ENCODE data around the gene IQSEC1. TPM values are rescaled to one million over a fixed set of nuclear protein-coding genes. Genes with fewer than 3 reads are reported as not detected.

IQSEC1 gene
- polyA plus RNA-seq, 1 donor (not counting 4 experiments of a cell fraction or from before 2014, with no cell fraction given): 2.8 TPM

- TF ChIP-seq EZH2 (IDR thresholded peaks at IDR 0.05; ENCODE audit: low read length) (no peak), CTCF (optimal IDR thresholded peaks at IDR 0.05 in 1 of 3, IDR thresholded peaks at IDR 0.05 in 1 of 3, conservative IDR thresholded peaks at IDR 0.05 in 1 of 3; ENCODE audit: extremely low read depth in 1 of 3, insufficient read depth in 2 of 3, low read length in 3 of 3) (no peak)
- DNase-seq (ENCODE audit: low read depth, low spot score) (no peak), FAIRE-seq (no peak)
- H3K27me3 ChIP-seq (ENCODE audit: control insufficient read depth, extremely low read depth, insufficient read depth, low read length): peaks cover 4% of the 10 kb centered on the region
- no peak overlapping the region for H2AFZ ChIP-seq (ENCODE audit: control insufficient read depth, low read length)
- no peaks in the 10 kb centered on the region for H3K4me1 ChIP-seq (ENCODE audit: control insufficient read depth, extremely low read depth, insufficient read depth, low read length)
- dilution Hi-C loops (cut with MboI; ENCODE audit: extremely low pct_ligation_motif_present, low sequenced_read_pairs): no loop called here
- H3K36me3 ChIP-seq (ENCODE audit: control insufficient read depth in 2 of 2, extremely low read depth in 1 of 2, insufficient read depth in 2 of 2, low read length in 2 of 2): no peaks in the 10 kb centered on the region
- no peak overlapping the region for H3K9ac ChIP-seq (ENCODE audit: control insufficient read depth, extremely low read depth, insufficient read depth, low read length)
- H3K9me3 ChIP-seq (ENCODE audit: control insufficient read depth, low read depth, low read length): no peaks in the 10 kb centered on the region
- no peaks in the 10 kb centered on the region for H3K9me1 ChIP-seq (ENCODE audit: control insufficient read depth, extremely low read depth, insufficient read depth, low read length)
- H3K4me3 ChIP-seq (ENCODE audit: control insufficient read depth in 2 of 3, extremely low read depth in 1 of 3, insufficient read depth in 2 of 3, low read depth in 1 of 3, low read length in 3 of 3): no peak overlapping the region
- H3K79me2 ChIP-seq (ENCODE audit: control insufficient read depth, insufficient read depth, low read length): no peaks in the 10 kb centered on the region
- H4K20me1 ChIP-seq (ENCODE audit: control insufficient read depth, extremely low read depth, insufficient read depth, low read length): no peaks in the 10 kb centered on the region
- no peak overlapping the region for H3K27ac ChIP-seq (ENCODE audit: control insufficient read depth, insufficient read depth, low read length)
- H3K4me2 ChIP-seq (ENCODE audit: control insufficient read depth, extremely low read depth, insufficient read depth, low read depth, low read length): no peak overlapping the region
Measured at GRCh38 chr3:13045904-13046568, 27.2 kb downstream of the IQSEC1 start.

GRCh38 chr3:13045241-13045903 lies 27.9 kb downstream of the IQSEC1 start:
- no peak overlapping the region for H3K4me3 ChIP-seq (ENCODE audit: control insufficient read depth in 2 of 3, extremely low read depth in 1 of 3, insufficient read depth in 2 of 3, low read depth in 1 of 3, low read length in 3 of 3)
- no peaks in the 10 kb centered on the region for H3K9me1 ChIP-seq (ENCODE audit: control insufficient read depth, extremely low read depth, insufficient read depth, low read length)
- no peaks in the 10 kb centered on the region for H3K79me2 ChIP-seq (ENCODE audit: control insufficient read depth, insufficient read depth, low read length)
- H3K9me3 ChIP-seq (ENCODE audit: control insufficient read depth, low read depth, low read length): no peaks in the 10 kb centered on the region
- no peak for DNase-seq (ENCODE audit: low read depth, low spot score)
- no peak overlapping the region for H3K4me2 ChIP-seq (ENCODE audit: control insufficient read depth, extremely low read depth, insufficient read depth, low read depth, low read length)
- no peaks in the 10 kb centered on the region for H4K20me1 ChIP-seq (ENCODE audit: control insufficient read depth, extremely low read depth, insufficient read depth, low read length)
- H3K27ac ChIP-seq (ENCODE audit: control insufficient read depth, insufficient read depth, low read length): no peak overlapping the region
- dilution Hi-C loops (cut with MboI; ENCODE audit: extremely low pct_ligation_motif_present, low sequenced_read_pairs): no loop called here
- H2AFZ ChIP-seq (ENCODE audit: control insufficient read depth, low read length): no peak overlapping the region
- TF ChIP-seq EZH2 (IDR thresholded peaks at IDR 0.05; ENCODE audit: low read length) (no peak), CTCF (optimal IDR thresholded peaks at IDR 0.05 in 1 of 3, IDR thresholded peaks at IDR 0.05 in 1 of 3, conservative IDR thresholded peaks at IDR 0.05 in 1 of 3; ENCODE audit: extremely low read depth in 1 of 3, insufficient read depth in 2 of 3, low read length in 3 of 3) (no peak)
- H3K36me3 ChIP-seq (ENCODE audit: control insufficient read depth in 2 of 2, extremely low read depth in 1 of 2, insufficient read depth in 2 of 2, low read length in 2 of 2): no peaks in the 10 kb centered on the region
- H3K4me1 ChIP-seq (ENCODE audit: control insufficient read depth, extremely low read depth, insufficient read depth, low read length): no peaks in the 10 kb centered on the region
- peaks cover 4% of the 10 kb centered on the region for H3K27me3 ChIP-seq (ENCODE audit: control insufficient read depth, extremely low read depth, insufficient read depth, low read length)
- no peak overlapping the region for H3K9ac ChIP-seq (ENCODE audit: control insufficient read depth, extremely low read depth, insufficient read depth, low read length)
- FAIRE-seq: no peak
